GM20431 (cell line): Measurements from ENCODE around the gene EXOG.
"Not testable (repeated sequence)": the region's sequence is repeated elsewhere in the genome, so short reads cannot be mapped to it uniquely, and the experiment has no call there.

Experiments used
- in situ Hi-C: fragments of 300-500 bp; cut with MseI, MboI; formaldehyde crosslinking; loops from one replicate; pipeline ENCODE4 v1.15.0; 2020; ENCODE audit warnings: low sequenced_read_pairs; ENCODE audit not compliant: unreplicated experiment

Gene EXOG

DNA sequence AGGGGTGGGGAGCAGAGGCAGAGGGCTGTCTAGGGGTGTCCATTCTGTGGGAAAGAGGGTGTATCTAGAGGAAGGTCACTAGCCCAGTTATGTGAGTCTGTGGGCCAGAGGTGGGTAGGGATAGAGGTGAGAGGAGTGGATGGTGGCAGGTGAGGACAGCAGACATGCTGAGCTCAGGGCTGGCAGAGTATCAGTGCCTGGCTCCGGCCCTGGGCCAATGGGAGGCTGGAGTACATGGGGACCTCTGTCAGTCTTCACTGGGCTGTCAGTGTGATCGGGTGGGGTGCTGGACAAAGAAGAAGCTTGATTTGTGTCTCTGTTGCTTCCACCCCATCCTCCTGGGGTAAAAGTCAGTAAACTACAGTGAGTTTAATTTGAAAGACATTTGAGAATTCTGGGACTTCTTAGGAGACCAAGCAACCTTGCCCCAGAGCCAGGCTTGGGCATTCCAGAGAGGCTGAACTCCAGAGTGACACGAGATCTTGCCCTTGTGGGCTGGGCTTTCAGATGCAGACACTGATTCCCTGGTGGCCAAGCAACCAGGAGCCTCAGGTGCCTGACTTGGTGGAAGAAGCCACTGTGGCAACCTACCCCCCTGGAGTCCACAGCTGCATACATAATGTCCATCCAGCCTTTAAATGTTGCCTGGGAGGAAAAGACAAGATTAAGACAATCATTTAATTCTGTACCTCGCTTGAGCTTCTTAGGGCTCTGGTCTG, 60.7 kb downstream of the EXOG start:
- in situ Hi-C loops = no loop called here

DNA sequence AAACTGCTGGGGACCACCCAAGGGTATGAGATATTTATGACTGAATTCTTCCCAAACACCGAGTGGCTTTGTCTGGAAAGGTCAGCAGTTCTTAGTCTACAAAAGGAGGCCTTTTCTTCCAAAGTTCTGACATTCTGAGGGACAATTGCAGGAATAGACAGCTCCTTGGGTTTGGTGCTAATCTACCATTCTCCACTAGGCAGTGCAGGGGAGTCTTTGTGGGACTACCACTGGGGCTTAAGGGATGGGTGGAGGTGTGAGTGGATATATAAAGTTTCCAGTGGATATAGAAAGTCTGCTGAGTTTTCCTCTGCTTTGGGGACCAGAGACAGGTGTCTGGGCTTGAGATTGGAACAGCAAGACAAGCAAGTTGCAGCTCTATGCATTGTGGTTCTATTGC, 62.7 kb downstream of the EXOG start:
- in situ Hi-C loops = no loop called here

- in situ Hi-C loops = no loop called here
Measured at GRCh38 chr3:38560284-38560683, 64.1 kb downstream of the EXOG start.

- in situ Hi-C loops = no loop called here
Measured at GRCh38 chr3:38560996-38561717, 65.0 kb downstream of the EXOG start.

DNA sequence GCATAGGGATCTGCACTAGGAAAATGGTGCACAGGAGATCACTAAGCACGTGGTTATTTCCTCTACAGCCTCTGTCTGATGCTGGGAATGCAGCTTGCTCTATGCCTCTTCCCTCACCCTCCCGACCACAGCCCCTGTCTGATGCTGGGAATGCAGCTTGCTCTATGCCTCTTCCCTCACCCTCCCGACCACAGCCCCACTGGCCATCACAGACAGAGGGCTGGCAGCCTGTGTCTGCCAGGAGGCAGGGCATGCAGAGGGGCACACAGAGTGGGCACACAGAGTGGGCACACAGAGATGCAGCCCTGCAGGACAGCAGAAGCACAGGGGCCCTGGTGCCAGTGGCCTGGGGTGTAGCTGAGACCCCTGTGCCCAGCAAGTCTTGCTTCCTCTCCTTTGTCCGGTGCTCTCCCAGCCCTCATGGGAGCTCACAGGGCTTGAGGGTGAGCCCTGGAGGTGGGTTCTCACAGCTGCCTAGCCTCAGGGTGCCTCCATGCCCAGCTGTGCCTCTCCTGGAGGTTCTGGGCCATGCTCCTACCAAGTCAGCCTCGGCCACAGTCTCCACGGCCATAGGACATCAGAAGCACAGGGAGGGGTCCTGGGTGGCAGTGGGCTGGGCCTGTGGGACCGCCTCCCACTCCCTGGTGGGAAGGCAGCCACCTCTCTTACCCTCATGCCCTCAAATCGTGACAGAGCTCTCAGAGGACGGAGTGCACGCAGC, 65.8 kb downstream of the EXOG start:
- in situ Hi-C loops = no loop called here

- in situ Hi-C loops = no loop called here
Measured at GRCh38 chr3:38562467-38562925, 66.4 kb downstream of the EXOG start.

GRCh38 chr3:38563070-38563885, 67.1 kb downstream of the EXOG start:
- in situ Hi-C loops = no loop called here

DNA sequence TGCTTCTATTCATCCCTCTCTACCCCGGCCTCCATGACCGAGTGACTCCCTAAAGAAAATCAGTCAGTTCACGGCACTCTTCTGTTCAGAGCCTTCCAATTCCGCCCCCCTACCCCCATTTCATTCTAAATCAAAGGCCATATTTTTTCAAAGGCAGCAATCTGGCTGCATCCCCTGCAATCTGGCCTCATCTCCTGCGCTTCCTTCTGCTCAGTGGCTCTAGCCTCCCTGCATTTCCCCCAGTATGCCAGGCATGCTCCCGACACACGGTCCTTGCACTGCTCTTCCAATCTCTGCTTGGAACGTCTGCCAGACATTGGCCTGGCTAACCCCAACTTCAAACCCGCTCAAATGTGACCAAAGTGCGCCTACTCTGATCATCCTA, 67.7 kb downstream of the EXOG start:
- in situ Hi-C loops = no loop called here

DNA sequence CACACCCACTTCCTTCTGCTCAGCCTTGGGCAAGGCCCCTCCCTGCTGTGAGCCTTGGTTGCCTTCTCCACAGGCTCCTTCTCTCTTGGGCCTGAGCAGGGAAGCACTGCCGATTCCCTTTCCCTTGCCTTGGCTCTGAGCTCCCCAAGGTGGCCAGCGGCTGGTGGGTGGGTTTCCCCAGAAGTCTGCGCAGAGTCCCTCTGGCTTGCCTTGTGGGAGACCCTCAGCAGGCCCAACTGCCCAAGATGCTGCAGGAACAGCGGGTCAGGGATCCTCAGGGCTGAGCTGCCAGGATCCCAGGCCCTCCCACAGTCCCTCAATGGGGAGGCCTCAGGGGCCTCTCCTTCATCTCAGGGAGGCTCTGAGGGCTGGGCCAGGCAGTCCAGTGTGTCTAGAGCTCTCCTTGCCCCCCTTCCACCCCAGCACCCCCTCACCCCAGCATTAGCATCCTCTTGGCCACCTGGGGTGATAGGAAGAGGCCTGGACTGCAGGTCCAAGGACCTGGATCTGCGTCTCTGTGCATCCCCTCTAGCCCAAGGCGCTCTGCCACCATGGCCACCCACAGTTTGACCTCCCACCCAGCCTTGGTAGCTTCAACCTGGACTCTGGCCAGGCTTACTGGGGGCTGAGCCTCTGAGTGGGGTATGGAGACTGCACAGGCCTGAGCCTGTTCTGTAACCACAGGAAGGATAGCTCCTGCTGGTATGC, 68.6 kb downstream of the EXOG start:
- in situ Hi-C loops = no loop called here

DNA sequence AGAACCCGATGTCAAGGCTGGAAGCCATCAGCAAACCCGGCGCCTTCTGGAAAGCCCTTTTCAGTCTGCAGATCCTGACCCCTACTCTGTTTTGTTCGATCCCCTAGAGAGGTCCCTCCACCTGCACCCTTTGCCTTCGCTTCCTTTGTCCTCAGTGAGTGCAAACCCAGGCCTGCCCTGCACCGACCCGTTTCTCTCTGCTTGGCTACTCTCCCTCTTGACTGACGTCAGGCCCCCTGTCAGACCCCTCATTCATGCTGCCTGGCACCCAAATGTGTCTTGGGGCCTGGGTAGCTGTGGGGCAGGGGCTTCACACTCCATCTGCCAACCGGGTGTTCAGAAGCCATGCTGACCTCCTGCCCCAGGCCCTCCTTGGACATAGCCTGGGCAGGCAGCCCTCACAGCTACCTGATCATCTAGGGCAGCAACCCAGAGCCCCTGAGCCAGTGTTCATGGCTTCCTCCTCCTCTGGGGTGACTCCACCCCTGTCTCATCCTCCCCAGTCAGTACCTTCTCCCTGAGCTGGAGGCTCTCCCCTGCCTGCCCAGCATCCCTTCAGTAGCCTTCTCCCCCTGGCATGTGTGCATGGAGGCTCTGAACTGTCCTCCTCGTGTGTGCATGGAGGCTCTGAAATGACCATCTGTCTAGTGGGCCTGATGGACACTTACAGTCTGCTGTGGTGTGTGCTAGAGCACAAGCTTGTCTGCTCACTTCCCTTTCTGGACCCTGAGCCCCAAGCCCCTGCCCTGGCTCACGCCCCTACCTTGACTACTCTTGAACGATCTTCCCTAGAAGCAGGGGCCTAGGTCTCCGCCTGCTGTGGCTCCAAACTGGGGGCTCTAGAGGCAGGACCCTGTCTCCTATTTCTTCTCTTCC, 69.4 kb downstream of the EXOG start:
- in situ Hi-C loops = no loop called here

GRCh38 chr3:38566215-38566528, 70.0 kb downstream of the EXOG start:
- in situ Hi-C loops = no loop called here

- in situ Hi-C loops = not testable (repeated sequence)
Measured at GRCh38 chr3:38566794-38567193, 70.7 kb downstream of the EXOG start.

DNA sequence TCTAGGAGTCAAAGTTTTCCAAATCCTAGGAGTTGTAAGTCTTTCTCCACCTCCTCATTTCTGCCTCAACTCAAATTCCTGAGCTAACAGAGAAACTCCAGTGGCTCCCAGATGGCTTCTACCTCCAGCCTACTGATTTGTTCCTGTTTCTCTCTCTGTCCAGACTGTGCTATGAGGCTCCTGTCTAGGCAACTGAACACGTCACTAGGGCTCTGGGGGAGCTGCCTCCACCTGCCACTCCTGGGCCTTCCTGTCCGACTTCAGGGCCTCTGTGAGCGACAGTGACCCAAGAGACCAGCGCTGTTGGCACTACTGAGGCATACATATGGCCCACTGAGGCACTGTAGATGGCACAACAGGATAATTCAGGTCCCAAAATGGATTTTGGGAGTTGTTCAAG, 71.4 kb downstream of the EXOG start:
- in situ Hi-C loops = no loop called here

GRCh38 chr3:38573111-38573510, 77.0 kb downstream of the EXOG start:
- in situ Hi-C loops = no loop called here

DNA sequence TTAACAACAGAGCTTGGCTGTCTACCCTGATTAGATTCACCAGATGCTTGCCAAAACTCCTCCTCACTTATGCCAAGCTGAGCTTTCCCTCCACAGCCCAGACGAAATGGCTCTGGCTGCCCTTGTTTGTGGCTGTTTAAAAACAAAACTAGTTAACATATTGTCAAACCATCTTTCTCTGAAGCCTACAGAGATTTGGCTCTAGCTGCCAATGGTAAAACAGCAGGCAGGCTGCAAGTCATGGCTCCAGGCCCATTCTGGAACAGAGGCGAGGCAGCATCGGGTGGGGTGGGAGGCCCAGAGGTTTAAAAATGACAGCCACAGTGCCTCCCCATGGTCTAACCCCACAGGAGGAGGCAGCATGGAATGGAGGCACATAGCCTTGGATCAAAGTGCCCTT, 77.4 kb downstream of the EXOG start:
- in situ Hi-C loops = no loop called here

GRCh38 chr3:38574411-38575278, 78.5 kb downstream of the EXOG start:
- in situ Hi-C loops = no loop called here

- in situ Hi-C loops = no loop called here
Measured at GRCh38 chr3:38575279-38575843, 79.2 kb downstream of the EXOG start.
